Activated CD8-positive, alpha-beta memory T cell treated with anti-CD3 and anti-CD28 coated beads, Interleukin-2, amount 50 U/mL, for 24 hours (primary cell): ENCODE results near the gene SREBF2.

ENCODE experiments used
- DNase-seq: peaks from one replicate; pipeline ENCODE4 v3.0.0-alpha.2; 2020; ENCODE audit errors: extremely low read depth

SREBF2 gene

GRCh38 chr22:41908411-41909309, 75.8 kb downstream of the SREBF2 start:
- DNase-seq, result no peak

- no peak for DNase-seq
Measured at GRCh38 chr22:41909310-41910049, 76.6 kb downstream of the SREBF2 start.

DNA sequence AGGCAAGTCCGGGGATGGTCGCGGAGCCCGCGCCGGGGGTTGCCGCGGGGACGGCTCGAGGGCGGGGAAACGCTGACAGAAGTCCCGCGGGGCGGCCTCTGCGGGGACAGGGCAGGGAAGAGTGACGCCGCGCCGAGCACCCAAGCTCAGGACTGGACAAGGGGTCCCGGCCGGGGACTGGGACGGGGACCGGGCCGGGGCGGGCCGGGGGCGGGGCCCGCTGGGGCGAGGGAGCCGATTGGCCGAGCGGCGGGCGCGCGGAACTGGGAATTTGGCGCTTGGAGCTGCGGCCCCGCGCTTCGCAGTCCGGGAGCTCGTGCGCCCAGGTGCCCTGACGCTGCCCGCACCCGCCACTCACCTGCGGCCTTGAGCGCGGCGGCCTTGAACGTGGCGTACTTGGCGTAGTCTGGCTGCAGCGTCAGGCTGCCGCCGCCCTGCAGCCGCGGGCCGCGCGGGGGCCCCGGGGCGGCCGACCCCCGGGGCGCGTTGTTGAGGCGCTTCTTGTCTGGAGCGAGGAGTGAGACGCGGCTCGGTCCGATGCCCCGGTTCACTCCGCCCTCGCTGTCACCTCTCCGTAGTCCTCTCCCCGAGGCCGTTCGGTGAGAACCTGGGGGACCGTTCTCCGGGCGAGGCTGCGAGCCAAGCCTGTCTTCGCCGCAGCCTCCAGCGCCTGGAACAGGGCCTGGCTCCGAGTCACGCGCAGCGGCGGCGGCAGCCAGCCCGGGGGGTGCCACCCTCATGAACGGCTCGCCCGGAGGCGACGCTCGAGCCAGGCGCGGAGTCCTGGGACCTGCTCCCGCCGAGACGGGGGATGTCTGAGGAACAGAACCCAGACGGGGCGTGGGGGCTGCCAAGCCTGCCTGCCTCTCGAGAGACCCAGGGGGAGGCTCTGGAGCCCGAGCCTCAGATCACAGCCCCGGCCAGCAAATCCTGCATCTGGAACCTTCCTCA, 77.4 kb downstream of the SREBF2 start:
- DNase-seq, result no peak

- no peak for DNase-seq
Measured at GRCh38 chr22:41911001-41911611, 78.2 kb downstream of the SREBF2 start.

- DNase-seq, result no peak
Measured at GRCh38 chr22:41912338-41913039, 79.6 kb downstream of the SREBF2 start.

GRCh38 chr22:41913040-41913719, 80.3 kb downstream of the SREBF2 start:
- no peak for DNase-seq

- DNase-seq, result no peak
Measured at GRCh38 chr22:41913842-41914534, 81.1 kb downstream of the SREBF2 start.

DNA sequence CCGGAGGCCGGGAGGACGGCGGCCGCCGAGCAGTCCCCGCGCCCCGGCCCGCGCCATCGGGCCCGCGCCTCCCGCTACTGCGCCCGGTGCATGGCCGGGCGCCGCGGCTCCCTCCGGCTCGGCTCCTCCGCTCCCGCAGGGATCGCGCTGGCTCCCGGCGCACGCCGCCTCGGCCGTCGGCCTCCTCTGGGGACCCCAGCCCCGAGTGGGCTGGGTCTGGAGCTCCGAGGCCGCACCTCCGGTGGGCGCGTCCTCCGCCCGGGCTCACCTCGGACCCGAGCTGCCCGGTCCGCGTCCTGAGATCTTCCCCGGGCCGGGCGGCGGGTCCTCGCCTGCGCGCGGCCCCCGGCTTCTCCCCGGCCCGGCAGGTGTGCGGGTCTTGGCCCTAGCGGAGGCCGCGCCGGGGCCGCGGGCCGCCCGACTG, 81.7 kb downstream of the SREBF2 start:
- DNase-seq, result no peak

DNA sequence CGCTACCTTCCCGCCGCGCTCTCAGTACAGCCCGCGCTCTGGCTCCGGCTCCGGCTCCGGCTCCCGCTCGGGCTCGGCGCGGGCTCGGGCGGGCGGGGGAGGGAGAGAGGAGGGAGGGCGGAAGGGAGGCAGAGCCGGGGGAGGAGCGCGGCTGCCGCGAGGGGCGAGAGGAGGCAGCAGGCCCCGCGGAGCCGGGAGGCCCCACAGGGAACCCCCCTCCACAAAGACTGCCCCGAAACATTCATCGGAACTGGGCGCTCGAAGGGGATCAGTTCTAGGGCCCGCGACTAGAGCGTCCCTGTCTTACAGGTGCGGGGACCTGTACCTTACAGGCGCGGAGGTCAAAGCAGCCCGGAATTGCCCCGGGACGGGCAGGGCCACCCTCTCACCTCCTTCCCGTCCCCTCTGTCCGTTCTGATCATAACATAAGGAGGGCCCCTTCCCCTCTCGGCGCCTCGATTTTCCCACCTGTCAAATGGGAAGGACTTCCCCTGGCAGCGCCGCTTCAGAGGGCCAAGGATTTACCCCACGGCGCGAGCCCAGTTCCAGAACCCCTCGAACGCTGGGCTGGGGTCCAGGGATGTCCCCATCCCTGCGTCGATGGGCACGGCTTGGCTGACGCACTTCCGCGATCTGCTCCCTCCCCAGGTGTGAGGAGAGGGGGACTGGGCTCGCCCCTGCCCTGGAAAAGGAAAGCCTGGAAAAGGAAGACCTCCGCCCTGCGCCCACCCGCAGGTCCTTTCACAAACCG, 82.3 kb downstream of the SREBF2 start, which contains the start of gene SHISA8:
TSS of gene SHISA8 (minus strand) at position 40 of the 751 bp plus-strand sequence. CDS start 407 bp downstream, outside the sequence.
- no peak for DNase-seq

DNA sequence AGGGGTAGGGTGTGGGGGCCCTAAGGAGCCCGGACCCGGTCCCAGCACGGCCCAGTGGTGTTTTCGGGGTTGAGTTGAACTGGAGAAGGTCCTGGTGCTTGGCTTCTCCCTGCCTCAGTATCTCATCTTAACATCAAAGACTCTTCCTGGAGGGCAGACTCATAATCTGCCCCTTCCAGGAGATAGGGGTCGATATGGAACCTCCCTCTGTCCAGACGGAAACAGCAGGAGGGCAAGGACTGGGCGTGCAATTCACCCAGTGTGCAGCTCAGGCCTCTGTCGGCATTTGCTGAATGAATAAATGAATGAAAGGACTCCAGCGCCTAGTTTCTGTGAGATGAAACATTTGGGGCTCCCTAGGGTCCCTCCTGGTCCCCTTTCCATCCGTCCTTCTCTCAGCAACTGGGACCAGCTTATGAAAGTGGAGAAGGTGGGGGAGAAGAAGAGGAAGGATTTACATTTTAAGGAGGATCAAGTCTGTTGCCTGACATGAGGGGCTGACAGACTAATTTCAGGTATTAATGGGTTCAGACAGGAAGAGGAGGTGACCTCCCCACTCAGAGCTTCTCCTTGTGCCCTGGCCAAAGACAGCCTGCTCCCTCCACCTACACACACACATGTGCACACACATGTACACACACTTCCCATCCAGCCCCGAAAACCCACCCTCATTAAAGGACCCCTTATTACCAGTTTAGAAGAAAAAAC, 83.0 kb downstream of the SREBF2 start:
- no peak for DNase-seq

- DNase-seq, result no peak
Measured at GRCh38 chr22:41916745-41917358, 83.9 kb downstream of the SREBF2 start.

DNA sequence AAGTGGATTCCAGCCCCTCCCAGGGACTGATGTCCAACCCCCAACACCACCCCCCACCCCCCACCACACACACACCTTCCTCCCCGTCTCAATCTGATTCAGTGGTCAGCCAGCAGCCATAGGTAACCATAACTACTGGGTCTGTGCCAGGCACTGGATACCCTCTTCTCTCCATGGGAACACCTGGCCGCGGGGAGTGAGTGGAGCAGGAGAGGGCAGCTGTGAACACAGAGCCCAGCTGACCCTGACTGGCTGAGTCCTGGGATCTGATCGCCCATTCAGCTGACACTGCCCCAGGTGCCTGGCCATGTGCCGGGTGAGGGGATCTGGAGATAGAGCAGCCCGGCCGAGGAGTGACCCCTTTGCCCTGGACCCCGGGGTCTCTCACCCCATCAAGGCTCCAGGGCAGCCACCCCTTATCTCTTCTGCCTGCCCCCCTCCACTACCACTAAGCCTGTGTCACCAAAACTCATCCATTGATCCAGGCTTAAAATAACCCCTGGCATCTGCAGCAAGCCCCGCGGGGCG, 84.5 kb downstream of the SREBF2 start:
- DNase-seq, result no peak

- DNase-seq, result no peak
Measured at GRCh38 chr22:41917903-41918791, 85.2 kb downstream of the SREBF2 start.

DNA sequence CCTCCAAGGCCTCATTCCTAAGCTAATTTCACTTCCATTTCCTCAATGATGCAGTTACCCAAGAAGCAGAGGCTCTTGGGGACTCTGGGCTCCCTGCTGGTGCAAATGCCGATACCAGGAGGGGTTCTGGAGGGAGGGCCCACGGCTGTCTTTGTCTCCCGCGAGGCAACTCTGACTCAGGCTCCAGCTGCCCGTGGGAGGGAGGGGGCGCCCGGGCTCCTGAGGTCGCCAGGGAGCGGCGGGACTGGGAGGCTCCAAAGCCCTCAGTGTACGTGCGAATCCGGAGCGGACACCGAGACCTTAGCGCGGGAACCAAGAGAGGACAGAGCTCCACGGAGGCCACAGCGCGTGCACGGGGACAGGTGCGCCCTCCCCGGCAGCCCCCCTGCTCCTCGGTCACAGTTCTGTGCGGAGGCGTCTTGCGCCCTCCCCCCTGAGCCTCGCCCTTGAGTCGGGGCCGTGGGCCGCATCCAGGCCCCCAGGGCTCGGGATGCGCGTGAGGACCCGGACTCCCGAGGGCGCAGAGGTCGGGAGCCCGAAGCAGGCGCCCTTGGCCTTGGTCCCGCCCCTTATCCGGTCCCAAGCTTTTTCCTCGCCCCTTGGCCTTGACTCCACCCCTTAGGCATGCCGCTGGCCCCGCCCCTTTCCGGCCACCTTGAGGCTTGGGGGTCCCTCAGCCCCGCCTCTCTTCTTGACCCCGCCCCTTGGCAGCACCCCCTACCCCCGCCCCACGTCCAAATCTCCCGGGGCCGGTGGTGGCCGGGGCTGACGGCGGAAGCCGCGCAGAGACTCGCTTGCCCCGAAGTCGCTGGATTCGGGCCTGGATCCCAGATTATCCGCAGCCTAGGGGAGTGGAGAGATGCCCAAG, 86.7 kb downstream of the SREBF2 start:
- DNase-seq, result no peak

DNA sequence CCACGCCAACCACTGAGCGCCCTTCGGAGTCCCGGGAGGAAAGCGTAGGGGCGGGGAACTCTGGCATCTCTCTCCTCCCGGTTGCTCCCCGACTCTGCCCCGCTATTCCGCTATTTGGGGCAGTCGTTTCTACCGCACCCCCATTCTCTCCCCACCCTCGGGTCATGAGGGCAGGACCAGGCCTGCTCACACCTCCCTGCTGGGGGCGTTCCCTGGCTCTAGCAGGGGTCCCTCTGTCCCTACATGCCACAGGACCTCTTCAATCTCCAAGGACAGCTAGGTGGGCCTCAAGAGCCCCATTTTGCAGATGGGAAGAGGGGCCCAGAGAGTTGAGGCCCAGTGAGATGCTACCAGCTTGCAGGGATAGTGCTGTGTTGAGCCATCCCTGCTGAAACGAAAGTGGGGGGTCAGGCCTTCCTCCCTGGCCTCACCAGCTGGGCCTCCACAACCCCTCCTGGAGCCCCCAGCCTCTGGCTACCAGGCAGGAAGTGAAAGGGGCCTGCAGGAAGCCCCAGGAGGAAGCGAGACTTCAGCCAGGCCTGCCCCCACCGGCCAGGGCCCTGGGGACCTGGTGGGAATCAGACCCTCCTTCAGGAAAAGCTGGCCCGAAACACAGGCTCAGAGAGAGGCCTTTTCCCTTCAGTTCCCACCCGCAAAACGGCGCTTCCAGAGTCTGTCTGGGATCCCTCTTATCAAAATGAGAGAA, 87.5 kb downstream of the SREBF2 start:
- DNase-seq, result no peak
